Measurements from ENCODE around the gene ZNF148.

Gene ZNF148

GRCh38 chr3:125322166-125322565 is 53.0 kb downstream of the ZNF148 start:
- TF ChIP-seq CTCF (IDR thresholded peaks at IDR 0.05; ENCODE audit: borderline replicate concordance, insufficient read depth, low read depth, low read length): no peak
- no peak overlapping the region for H3K4me3 ChIP-seq (ENCODE audit: low read depth, low read length)

- no peak for TF ChIP-seq CTCF (IDR thresholded peaks at IDR 0.05; ENCODE audit: borderline replicate concordance, insufficient read depth, low read depth, low read length)
- no peak overlapping the region for H3K4me3 ChIP-seq (ENCODE audit: low read depth, low read length)
Observed at GRCh38 chr3:125319765-125320164, 55.4 kb downstream of the ZNF148 start.

- no peak overlapping the region for H3K4me3 ChIP-seq (ENCODE audit: low read depth, low read length)
- no peak for TF ChIP-seq CTCF (IDR thresholded peaks at IDR 0.05; ENCODE audit: borderline replicate concordance, insufficient read depth, low read depth, low read length)
Observed at GRCh38 chr3:125318871-125319270, 56.3 kb downstream of the ZNF148 start.

- TF ChIP-seq CTCF (IDR thresholded peaks at IDR 0.05; ENCODE audit: borderline replicate concordance, insufficient read depth, low read depth, low read length): no peak
Observed at GRCh38 chr3:125318167-125318865, 56.8 kb downstream of the ZNF148 start.

GRCh38 chr3:125317761-125318160 is 57.4 kb downstream of the ZNF148 start:
- TF ChIP-seq CTCF (IDR thresholded peaks at IDR 0.05; ENCODE audit: borderline replicate concordance, insufficient read depth, low read depth, low read length): no peak
- H3K4me3 ChIP-seq (ENCODE audit: low read depth, low read length): no peak overlapping the region

More at GRCh38 chr3:125318167-125318865, 56.8 kb downstream of the ZNF148 start:
- no peak overlapping the region for H3K4me3 ChIP-seq (ENCODE audit: low read depth, low read length)

- H3K4me3 ChIP-seq (ENCODE audit: low read depth, low read length): no peak overlapping the region
- TF ChIP-seq CTCF (IDR thresholded peaks at IDR 0.05; ENCODE audit: borderline replicate concordance, insufficient read depth, low read depth, low read length): no peak
Observed at GRCh38 chr3:125316949-125317348, 58.2 kb downstream of the ZNF148 start.

- H3K4me3 ChIP-seq (ENCODE audit: low read depth, low read length): no peak overlapping the region
- no peak for TF ChIP-seq CTCF (IDR thresholded peaks at IDR 0.05; ENCODE audit: borderline replicate concordance, insufficient read depth, low read depth, low read length)
Observed at GRCh38 chr3:125316246-125316645, 58.9 kb downstream of the ZNF148 start.

Data from GM12875 (cell line).